WTC11 (cell line): ENCODE measurements around the gene MS4A4A. TPM values are rescaled to one million over a fixed set of nuclear protein-coding genes. Genes with fewer than 3 reads are reported as not detected.

Experiments
- ATAC-seq: fragments of 200-7000 bp; cut with Tn5 transposase; 2 replicates; pipeline ENCODE4 v1.10.0; 2021; ENCODE audit warnings: mild to moderate bottlenecking, moderate library complexity
- CTCF ChIA-PET: fragments of 300-600 bp; sonication (Branson Sonifier 250); formaldehyde crosslinking; loops from one replicate; lab custom pipeline; 2021; ENCODE audit warnings: antibody characterized with exemption; lab: Charles Lee
- POLR2A ChIA-PET: fragments of 350-600 bp; sonication (Branson Sonifier 250); formaldehyde crosslinking; loops from one replicate; lab custom pipeline; 2021; ENCODE audit warnings: antibody characterized with exemption; lab: Charles Lee
- DNase-seq: peaks from one replicate; pipeline ENCODE4 v3.0.0; 2021; ENCODE audit warnings: low spot score
- H3K27ac Mint-ChIP-seq: 2 replicates; pipeline ENCODE4 v1.8.0; 2021; ENCODE audit warnings: mixed read lengths
- H3K27me3 Mint-ChIP-seq: 2 replicates; pipeline ENCODE4 v1.8.0; 2021; ENCODE audit warnings: low read depth, mild to moderate bottlenecking, moderate library complexity, mixed read lengths
- H3K36me3 Mint-ChIP-seq: 2 replicates; pipeline ENCODE4 v1.8.0; 2021; ENCODE audit warnings: mixed read lengths
- H3K4me1 Mint-ChIP-seq: 2 replicates; pipeline ENCODE4 v1.8.0; 2022; ENCODE audit warnings: mixed read lengths
- H3K4me3 Mint-ChIP-seq: 2 replicates; pipeline ENCODE4 v1.8.0; 2021; ENCODE audit warnings: mild to moderate bottlenecking, moderate library complexity, mixed read lengths
- H3K9me3 Mint-ChIP-seq: 2 replicates; pipeline ENCODE4 v1.8.0; 2021; ENCODE audit warnings: mixed read lengths
- CDX4 ChIP-seq: fragments of 250-450 bp; sonication (Bioruptor Pico); IDR thresholded peaks from 2 replicates; pipeline ENCODE4 v1.9.0; 2021; ENCODE audit warnings: moderate library complexity, mild to moderate bottlenecking, inconsistent platforms, borderline replicate concordance
- E2F1 ChIP-seq: sonication (generic); formaldehyde crosslinking; IDR thresholded peaks from 2 replicates; pipeline ENCODE4 v1.8.0; 2022; ENCODE audit warnings: mild to moderate bottlenecking, missing genetic modification reagents
- FOXJ3 ChIP-seq: sonication (generic); formaldehyde crosslinking; IDR thresholded peaks from 2 replicates; pipeline ENCODE4 v1.9.0; 2021; ENCODE audit warnings: missing genetic modification reagents, mild to moderate bottlenecking, borderline replicate concordance
- GTF2I ChIP-seq: fragments of 250-450 bp; sonication (Bioruptor Pico); conservative IDR thresholded peaks from 2 replicates; pipeline ENCODE4 v1.4.0; 2021; ENCODE audit warnings: mild to moderate bottlenecking
- MLX ChIP-seq: sonication (generic); formaldehyde crosslinking; IDR thresholded peaks from 2 replicates; pipeline ENCODE4 v1.8.1; 2023; ENCODE audit warnings: mild to moderate bottlenecking, missing genetic modification reagents, moderate library complexity
- NFATC4 ChIP-seq: fragments of 250-450 bp; sonication (Bioruptor Pico); IDR thresholded peaks from 2 replicates; pipeline ENCODE4 v1.9.0; 2021; ENCODE audit warnings: mild to moderate bottlenecking
- OVOL2 ChIP-seq: fragments of 250-450 bp; sonication (Bioruptor Pico); IDR thresholded peaks from 2 replicates; pipeline ENCODE4 v1.9.0; 2021; ENCODE audit warnings: mild to moderate bottlenecking, borderline replicate concordance
- RELA ChIP-seq: sonication (generic); formaldehyde crosslinking; IDR thresholded peaks from 2 replicates; pipeline ENCODE4 v1.8.1; 2022; ENCODE audit warnings: missing genetic modification reagents, mild to moderate bottlenecking, borderline replicate concordance
- RORB ChIP-seq: fragments of 250-450 bp; sonication (Bioruptor Pico); IDR thresholded peaks from 2 replicates; pipeline ENCODE4 v1.9.0; 2021; ENCODE audit warnings: mild to moderate bottlenecking
- SMAD3 ChIP-seq: sonication (generic); formaldehyde crosslinking; IDR thresholded peaks from 2 replicates; pipeline ENCODE4 v1.8.0; 2022; ENCODE audit warnings: missing genetic modification reagents, mild to moderate bottlenecking, borderline replicate concordance
- TEAD4 ChIP-seq: sonication (generic); formaldehyde crosslinking; IDR thresholded peaks from 2 replicates; pipeline ENCODE4 v1.8.0; 2022; ENCODE audit warnings: mild to moderate bottlenecking, missing genetic modification reagents
- USF2 ChIP-seq: sonication (generic); formaldehyde crosslinking; IDR thresholded peaks from 2 replicates; pipeline ENCODE4 v1.8.1; 2023; ENCODE audit warnings: mild to moderate bottlenecking, missing genetic modification reagents, moderate library complexity
- ZNF138 ChIP-seq: sonication (generic); formaldehyde crosslinking; conservative IDR thresholded peaks from 2 replicates; pipeline ENCODE4 v1.8.1; 2022; ENCODE audit warnings: mild to moderate bottlenecking, moderate library complexity, missing genetic modification reagents
- ZNF416 ChIP-seq: fragments of 250-450 bp; sonication (Bioruptor Pico); IDR thresholded peaks from 2 replicates; pipeline ENCODE4 v1.9.0; 2021; ENCODE audit warnings: mild to moderate bottlenecking, inconsistent platforms
- total RNA-seq: library from RNA; stranded (reverse); gene quantifications from 3 replicates; pipeline ENCODE4 v1.2.3, GENCODE V29; 2021
- TF ChIP-seq, protein P1 (sequence below): fragments of 250-450 bp; sonication (Bioruptor Pico); IDR thresholded peaks from 2 replicates; pipeline ENCODE4 v2.1.2; 2022; ENCODE audit warnings: mild to moderate bottlenecking, moderate library complexity
- TF ChIP-seq, protein P2 (sequence below): sonication (generic); formaldehyde crosslinking; IDR thresholded peaks from 2 replicates; pipeline ENCODE4 v1.8.1; 2022; ENCODE audit warnings: missing genetic modification reagents, borderline replicate concordance
- TF ChIP-seq, protein P3 (sequence below): fragments of 250-450 bp; sonication (Bioruptor Pico); IDR thresholded peaks from 2 replicates; pipeline ENCODE4 v1.9.0; 2021; ENCODE audit warnings: mild to moderate bottlenecking
- TF ChIP-seq, protein P4 (sequence below): sonication (generic); formaldehyde crosslinking; IDR thresholded peaks from 2 replicates; pipeline ENCODE4 v1.8.1; 2022; ENCODE audit warnings: low read depth, missing genetic modification reagents, borderline replicate concordance
- TF ChIP-seq, protein P5 (sequence below): sonication (generic); formaldehyde crosslinking; IDR thresholded peaks from 2 replicates; pipeline ENCODE4 v1.8.0; 2022; ENCODE audit warnings: mild to moderate bottlenecking, missing genetic modification reagents
- TF ChIP-seq, protein P6 (sequence below): sonication (generic); formaldehyde crosslinking; conservative IDR thresholded peaks from 2 replicates; pipeline ENCODE4 v1.8.1; 2022; ENCODE audit warnings: mild to moderate bottlenecking, missing genetic modification reagents
- TF ChIP-seq, protein P7 (sequence below): sonication (generic); formaldehyde crosslinking; IDR thresholded peaks from 2 replicates; pipeline ENCODE4 v1.8.1; 2023; ENCODE audit warnings: mild to moderate bottlenecking, moderate library complexity, missing genetic modification reagents

The MS4A4A gene
- total RNA-seq, 1 experiment from 2014 or later, result not detected

DNA sequence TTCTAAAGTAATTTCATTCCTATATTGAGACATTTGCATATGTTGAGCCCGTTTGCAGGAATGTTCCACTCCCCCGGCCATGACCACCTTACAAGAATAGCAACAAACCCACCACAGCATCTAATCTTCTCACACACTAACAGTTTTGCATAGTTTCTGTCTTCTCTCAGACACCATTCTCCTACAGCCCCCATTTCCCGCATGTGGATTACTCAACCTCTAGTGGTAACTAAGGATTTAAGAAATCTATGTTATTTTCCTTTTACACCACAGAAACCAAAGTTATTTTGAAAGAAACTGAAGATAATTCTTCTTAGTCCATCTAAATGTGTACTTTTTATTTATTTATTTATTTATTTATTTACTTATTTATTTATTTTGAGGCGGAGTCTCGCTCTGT is 39.8 kb upstream of the MS4A4A start (continued):
- TF ChIP-seq, protein P1, sequence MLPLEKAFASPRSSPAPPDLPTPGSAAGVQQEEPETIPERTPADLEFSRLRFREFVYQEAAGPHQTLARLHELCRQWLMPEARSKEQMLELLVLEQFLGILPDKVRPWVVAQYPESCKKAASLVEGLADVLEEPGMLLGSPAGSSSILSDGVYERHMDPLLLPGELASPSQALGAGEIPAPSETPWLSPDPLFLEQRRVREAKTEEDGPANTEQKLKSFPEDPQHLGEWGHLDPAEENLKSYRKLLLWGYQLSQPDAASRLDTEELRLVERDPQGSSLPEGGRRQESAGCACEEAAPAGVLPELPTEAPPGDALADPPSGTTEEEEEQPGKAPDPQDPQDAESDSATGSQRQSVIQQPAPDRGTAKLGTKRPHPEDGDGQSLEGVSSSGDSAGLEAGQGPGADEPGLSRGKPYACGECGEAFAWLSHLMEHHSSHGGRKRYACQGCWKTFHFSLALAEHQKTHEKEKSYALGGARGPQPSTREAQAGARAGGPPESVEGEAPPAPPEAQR (CRISPR knock-in tag), result no peak
- no peak for TF ChIP-seq NFATC4 (CRISPR knock-in tag)
- TF ChIP-seq, protein P2, sequence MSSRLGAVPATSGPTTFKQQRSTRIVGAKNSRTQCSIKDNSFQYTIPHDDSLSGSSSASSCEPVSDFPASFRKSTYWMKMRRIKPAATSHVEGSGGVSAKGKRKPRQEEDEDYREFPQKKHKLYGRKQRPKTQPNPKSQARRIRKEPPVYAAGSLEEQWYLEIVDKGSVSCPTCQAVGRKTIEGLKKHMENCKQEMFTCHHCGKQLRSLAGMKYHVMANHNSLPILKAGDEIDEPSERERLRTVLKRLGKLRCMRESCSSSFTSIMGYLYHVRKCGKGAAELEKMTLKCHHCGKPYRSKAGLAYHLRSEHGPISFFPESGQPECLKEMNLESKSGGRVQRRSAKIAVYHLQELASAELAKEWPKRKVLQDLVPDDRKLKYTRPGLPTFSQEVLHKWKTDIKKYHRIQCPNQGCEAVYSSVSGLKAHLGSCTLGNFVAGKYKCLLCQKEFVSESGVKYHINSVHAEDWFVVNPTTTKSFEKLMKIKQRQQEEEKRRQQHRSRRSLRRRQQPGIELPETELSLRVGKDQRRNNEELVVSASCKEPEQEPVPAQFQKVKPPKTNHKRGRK (CRISPR knock-in tag), result no peak
- TF ChIP-seq SMAD3 (CRISPR knock-in tag), result no peak
- no peak for TF ChIP-seq TEAD4
- TF ChIP-seq ZNF138 (CRISPR knock-in tag), result no peak
- TF ChIP-seq OVOL2 (CRISPR knock-in tag), result no peak
- TF ChIP-seq, protein P3, sequence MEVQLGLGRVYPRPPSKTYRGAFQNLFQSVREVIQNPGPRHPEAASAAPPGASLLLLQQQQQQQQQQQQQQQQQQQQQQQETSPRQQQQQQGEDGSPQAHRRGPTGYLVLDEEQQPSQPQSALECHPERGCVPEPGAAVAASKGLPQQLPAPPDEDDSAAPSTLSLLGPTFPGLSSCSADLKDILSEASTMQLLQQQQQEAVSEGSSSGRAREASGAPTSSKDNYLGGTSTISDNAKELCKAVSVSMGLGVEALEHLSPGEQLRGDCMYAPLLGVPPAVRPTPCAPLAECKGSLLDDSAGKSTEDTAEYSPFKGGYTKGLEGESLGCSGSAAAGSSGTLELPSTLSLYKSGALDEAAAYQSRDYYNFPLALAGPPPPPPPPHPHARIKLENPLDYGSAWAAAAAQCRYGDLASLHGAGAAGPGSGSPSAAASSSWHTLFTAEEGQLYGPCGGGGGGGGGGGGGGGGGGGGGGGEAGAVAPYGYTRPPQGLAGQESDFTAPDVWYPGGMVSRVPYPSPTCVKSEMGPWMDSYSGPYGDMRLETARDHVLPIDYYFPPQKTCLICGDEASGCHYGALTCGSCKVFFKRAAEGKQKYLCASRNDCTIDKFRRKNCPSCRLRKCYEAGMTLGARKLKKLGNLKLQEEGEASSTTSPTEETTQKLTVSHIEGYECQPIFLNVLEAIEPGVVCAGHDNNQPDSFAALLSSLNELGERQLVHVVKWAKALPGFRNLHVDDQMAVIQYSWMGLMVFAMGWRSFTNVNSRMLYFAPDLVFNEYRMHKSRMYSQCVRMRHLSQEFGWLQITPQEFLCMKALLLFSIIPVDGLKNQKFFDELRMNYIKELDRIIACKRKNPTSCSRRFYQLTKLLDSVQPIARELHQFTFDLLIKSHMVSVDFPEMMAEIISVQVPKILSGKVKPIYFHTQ, result no peak
- TF ChIP-seq, protein P4, sequence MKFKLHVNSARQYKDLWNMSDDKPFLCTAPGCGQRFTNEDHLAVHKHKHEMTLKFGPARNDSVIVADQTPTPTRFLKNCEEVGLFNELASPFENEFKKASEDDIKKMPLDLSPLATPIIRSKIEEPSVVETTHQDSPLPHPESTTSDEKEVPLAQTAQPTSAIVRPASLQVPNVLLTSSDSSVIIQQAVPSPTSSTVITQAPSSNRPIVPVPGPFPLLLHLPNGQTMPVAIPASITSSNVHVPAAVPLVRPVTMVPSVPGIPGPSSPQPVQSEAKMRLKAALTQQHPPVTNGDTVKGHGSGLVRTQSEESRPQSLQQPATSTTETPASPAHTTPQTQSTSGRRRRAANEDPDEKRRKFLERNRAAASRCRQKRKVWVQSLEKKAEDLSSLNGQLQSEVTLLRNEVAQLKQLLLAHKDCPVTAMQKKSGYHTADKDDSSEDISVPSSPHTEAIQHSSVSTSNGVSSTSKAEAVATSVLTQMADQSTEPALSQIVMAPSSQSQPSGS (CRISPR knock-in tag), result no peak
- TF ChIP-seq ZNF416, result no peak
- no peak for TF ChIP-seq MLX
- TF ChIP-seq FOXJ3 (CRISPR knock-in tag), result no peak
- TF ChIP-seq USF2 (CRISPR knock-in tag), result no peak
- TF ChIP-seq GTF2I (CRISPR knock-in tag), result no peak
- no peak for TF ChIP-seq E2F1 (CRISPR knock-in tag)
- TF ChIP-seq, all 79 proteins: peak for 0

DNA sequence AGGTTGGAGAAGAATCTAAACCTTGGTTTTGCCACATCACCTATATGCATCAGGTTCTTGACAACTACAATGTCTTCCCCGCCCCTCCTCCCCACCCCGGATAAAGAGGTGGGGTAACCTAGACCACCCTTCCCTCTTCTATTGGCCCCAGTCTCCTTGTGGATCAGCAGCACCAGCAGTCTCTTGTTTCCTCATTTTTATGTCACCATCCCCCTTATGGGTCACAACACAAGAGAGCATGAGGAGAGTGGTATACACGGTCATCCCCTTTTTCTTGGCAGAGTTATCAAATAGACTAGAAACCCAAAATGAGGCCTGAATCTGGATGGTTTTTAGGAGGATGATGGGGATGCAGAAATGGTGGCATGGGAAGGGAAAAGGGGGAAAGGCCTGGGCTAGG is 38.7 kb upstream of the MS4A4A start:
- H3K4me1 Mint-ChIP-seq, result no peaks in the 10 kb centered on the region
- ChIA-PET CTCF (no interaction called here), POLR2A (no interaction called here)
- no peaks in the 10 kb centered on the region for H3K9me3 Mint-ChIP-seq
- H3K27me3 Mint-ChIP-seq, result peaks cover 2% of the 10 kb centered on the region; the same call in 1 of the 2 replicates
- no peak overlapping the region for H3K27ac Mint-ChIP-seq
- DNase-seq (no peak), ATAC-seq (no peak)
- H3K36me3 Mint-ChIP-seq, result no peaks in the 10 kb centered on the region
- no peak overlapping the region for H3K4me3 Mint-ChIP-seq
- TF ChIP-seq, protein P5, sequence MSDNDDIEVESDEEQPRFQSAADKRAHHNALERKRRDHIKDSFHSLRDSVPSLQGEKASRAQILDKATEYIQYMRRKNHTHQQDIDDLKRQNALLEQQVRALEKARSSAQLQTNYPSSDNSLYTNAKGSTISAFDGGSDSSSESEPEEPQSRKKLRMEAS (CRISPR knock-in tag), result no peak
- no peak for TF ChIP-seq CDX4 (CRISPR knock-in tag)
- no peak for TF ChIP-seq RORB (CRISPR knock-in tag)
- TF ChIP-seq, protein P4 (CRISPR knock-in tag), result no peak
- no peak for TF ChIP-seq NFATC4 (CRISPR knock-in tag)
- TF ChIP-seq RELA, result no peak
- TF ChIP-seq, protein P6, sequence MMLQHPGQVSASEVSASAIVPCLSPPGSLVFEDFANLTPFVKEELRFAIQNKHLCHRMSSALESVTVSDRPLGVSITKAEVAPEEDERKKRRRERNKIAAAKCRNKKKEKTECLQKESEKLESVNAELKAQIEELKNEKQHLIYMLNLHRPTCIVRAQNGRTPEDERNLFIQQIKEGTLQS, result no peak
- TF ChIP-seq, protein P7, sequence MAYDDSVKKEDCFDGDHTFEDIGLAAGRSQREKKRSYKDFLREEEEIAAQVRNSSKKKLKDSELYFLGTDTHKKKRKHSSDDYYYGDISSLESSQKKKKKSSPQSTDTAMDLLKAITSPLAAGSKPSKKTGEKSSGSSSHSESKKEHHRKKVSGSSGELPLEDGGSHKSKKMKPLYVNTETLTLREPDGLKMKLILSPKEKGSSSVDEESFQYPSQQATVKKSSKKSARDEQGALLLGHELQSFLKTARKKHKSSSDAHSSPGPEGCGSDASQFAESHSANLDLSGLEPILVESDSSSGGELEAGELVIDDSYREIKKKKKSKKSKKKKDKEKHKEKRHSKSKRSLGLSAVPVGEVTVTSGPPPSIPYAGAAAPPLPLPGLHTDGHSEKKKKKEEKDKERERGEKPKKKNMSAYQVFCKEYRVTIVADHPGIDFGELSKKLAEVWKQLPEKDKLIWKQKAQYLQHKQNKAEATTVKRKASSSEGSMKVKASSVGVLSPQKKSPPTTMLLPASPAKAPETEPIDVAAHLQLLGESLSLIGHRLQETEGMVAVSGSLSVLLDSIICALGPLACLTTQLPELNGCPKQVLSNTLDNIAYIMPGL (CRISPR knock-in tag), result no peak
